GM18498 (cell line): ENCODE data around the gene GKAP1.
"Not testable (repeated sequence)": the region's sequence is repeated elsewhere in the genome, so short reads cannot be mapped to it uniquely, and the experiment has no call there.

ENCODE experiments used
- ATAC-seq: cut with Tn5 transposase; IDR thresholded peaks from one replicate; pipeline ENCODE4 v1.9.1; 2021; ENCODE audit warnings: mild to moderate bottlenecking, moderate library complexity; ENCODE audit not compliant: unreplicated experiment

GKAP1 gene

GRCh38 chr9:83817356-83818278 is at the start of gene GKAP1:
Gene GKAP1, minus strand, starts transcription at chr9:83817769. Its CDS starts 11,252 bp downstream, at chr9:83806517.
- ATAC-seq = peak; percentile 90

DNA sequence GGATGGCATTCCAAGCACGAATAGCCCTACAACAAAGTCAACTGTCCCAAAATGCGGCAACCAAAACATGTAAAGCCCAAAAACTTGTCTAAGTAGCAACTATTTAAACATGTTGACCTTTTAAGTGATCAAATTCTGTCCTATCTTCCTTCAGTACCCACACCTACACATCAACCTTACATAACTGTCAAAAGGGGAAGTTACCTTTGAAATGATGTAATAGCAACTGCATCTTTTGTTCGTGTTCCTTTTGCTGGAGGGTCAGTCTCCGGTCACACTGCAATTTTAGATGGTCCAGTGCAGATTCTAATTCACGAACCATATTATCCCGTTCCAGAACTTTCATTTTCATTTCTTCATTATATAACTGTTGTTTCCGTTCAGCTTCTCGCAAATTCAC is 32.3 kb upstream of the GKAP1 start:
- peak; percentile 62 for ATAC-seq

DNA sequence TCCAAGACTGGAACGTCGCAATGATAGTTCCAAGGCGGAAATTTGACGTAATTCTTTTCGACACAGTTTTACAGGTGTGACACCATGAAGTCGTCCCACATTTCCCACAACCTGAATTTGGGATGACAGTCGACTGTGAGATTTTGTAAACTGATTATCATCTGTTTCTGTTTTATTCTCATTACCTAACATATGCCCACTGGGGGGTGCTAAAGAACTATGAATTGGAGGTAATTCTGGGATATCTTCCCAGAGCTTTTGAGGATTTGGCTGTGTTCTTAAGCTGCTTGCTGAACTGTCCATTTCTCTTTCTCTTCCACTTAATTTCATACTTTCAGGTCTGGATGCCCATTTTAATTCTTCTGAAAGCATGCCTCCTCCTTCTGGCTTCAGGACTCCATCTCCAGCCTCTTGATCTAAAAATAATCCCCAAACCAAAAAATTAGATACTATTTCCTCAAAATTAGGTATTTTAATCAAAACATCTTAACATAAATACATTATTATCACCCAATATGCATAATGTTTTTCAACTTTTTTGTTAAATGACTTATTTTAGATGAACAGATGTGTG is 19.6 kb upstream of the GKAP1 start:
- not testable (repeated sequence) for ATAC-seq

- not testable (repeated sequence) for ATAC-seq
Observed at GRCh38 chr9:83830426-83831071, 13.0 kb upstream of the GKAP1 start.

- ATAC-seq = not testable (repeated sequence)
Observed at GRCh38 chr9:83824986-83825623, 7.5 kb upstream of the GKAP1 start.

- not testable (repeated sequence) for ATAC-seq
Observed at GRCh38 chr9:83817011-83817355, 586 bp downstream of the GKAP1 start.

DNA sequence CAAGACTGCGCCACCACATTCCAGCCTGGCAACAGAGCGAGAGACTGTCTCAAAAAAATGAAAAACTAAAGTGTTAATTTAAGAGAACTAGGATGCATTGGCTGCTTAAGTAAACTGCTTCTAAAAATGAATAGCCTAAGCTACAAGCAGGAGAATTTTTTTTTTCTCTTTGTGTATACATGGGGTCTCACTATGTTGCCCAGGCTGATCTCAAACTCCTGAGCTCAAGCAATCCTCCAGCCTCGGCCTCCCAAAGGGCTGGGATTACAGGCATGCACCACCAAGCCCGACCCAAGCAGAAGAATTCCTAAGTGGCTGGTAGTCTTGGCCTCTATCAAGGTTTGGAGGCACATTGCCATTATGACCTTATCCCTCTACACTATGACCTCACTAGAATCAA is 2.4 kb downstream of the GKAP1 start:
- ATAC-seq = not testable (repeated sequence)

DNA sequence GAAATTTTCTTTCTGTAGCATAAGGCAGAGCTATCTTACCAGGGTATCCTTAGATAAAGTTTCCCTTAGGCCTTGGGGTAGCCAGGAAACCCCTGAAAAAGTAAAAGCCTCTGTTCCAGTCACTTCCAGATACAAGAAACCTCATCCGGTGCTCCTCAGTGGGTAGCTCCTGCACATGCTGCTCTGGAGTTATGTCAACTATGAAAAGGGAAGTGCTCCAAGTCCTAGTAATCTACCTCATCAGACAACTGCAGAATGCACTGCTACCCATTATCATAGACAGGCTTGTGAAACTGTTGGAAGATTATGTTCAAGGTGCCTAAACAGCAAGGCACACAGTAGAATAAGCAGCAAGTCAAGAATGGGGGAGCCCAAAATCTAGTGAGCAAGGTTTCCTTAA is 8.4 kb downstream of the GKAP1 start:
- not testable (repeated sequence) for ATAC-seq

DNA sequence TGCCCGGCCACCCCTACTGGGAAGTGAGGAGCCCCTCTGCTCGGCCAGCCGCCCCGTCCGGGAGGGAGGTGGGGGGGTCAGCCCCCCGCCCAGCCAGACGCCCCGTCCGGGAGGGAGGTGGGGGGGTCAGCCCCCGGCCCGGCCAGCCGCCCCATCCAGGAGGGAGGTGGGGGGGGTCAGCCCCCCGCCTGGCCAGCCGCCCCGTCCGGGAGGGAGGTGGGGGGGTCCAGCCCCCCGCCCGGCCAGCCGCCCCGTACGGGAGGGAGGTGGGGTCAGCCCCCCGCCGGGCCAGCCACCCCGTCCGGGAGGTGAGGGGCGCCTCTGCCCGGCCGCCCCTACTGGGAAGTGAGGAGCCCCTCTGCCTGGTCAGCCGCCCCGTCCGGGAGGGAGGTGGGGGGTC is 13.1 kb downstream of the GKAP1 start:
- ATAC-seq = not testable (repeated sequence)

- not testable (repeated sequence) for ATAC-seq
Observed at GRCh38 chr9:83803941-83804340, 13.6 kb downstream of the GKAP1 start.

GRCh38 chr9:83800236-83801033 is 17.1 kb downstream of the GKAP1 start:
- no peak for ATAC-seq

DNA sequence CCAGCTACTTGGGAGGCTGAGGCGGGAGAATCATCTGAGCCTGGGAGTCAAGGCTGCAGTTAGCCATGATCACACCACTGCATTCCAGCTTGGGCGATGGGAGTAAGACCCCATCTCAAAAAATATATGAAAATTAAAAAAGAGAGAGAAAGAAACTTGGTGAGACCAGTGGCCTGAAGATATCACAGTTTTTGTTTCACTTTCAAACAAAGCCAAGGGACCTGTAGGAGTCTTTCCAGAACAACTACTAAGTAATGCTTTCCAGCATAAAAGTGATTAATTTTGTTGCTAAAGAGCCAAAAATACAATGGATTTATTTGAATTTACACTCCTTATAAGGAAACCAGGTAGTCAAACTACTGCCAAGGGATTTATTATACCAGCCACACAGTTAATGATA is 23.5 kb downstream of the GKAP1 start:
- no peak for ATAC-seq

- ATAC-seq = no peak
Observed at GRCh38 chr9:83792746-83793145, 24.8 kb downstream of the GKAP1 start.

- ATAC-seq = no peak
Observed at GRCh38 chr9:83778164-83778563, 39.4 kb downstream of the GKAP1 start.

DNA sequence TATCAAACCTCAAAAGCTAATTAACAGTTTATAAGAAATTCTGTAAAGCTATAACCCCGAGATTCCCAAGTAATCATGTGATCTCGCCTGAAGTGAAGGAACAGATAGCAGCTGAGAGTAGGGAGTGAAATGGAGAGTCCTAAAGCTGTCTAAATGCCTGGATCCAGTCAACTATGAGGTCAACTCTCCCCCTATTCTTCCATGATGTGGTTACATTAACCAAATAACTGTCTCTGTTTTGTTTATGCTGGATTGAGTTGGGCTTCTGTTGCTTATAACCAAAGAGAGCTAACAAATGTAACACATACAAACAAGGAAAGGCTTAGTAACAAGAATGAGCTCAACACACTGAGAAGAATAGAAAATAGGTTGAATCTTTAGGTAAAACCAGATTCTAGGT is 41.6 kb downstream of the GKAP1 start:
- ATAC-seq = no peak

DNA sequence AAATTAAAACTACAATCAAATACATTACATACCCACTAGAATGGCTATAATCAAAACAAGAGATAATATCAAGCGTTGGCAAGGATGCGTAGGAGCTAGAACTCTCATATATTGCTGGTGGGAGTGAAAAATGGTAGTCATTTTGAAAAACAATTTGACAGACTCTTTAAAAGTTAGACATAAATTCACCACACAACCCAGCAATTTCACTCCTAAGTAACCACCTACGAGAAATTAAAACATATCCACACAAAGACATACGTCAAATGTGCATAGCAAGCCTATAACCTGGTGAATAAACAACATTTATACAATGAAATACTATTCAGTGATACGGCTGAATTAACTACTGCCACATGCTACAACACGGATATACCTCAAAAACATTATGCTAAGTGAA is 44.7 kb downstream of the GKAP1 start:
- ATAC-seq = no peak

GRCh38 chr9:83765376-83765775 is 52.2 kb downstream of the GKAP1 start:
- no peak for ATAC-seq

GRCh38 chr9:83754383-83754977 is 63.1 kb downstream of the GKAP1 start:
- ATAC-seq = peak; percentile 69

DNA sequence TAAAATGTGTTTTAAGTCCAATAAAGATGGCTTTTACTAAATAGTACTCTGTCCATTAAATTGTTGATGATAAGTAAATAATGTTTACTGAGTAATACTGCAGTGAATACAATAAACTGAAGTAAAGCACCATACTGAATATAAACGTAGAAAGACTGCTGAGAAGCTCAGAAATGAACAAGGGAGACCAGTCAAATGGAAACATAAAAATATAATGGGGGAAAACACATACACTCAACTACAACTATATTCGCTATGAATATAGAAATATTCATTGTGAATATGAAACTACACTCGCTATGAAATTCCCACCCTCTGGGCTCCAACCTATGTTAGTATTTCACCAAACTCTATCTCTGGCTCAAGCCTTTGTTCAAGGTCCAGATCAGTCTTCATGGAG is 67.9 kb downstream of the GKAP1 start:
- ATAC-seq = no peak

DNA sequence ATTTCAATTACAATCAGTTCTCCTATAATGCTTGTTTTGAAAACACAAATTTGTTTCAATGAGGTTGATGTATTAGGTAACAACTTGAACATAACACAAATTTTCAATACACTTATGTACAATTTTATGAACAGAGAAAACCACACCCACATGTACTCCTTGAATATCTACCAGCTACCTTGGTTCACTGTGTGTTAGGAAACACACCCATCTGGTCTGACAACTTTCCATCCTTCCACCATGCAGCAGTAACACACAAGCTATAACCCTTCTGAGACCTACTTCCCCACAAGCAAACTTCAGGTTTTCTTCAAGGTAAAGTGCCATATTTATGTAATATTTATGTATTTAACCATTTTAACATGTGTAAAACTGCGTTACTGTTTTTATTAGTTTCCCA is 73.4 kb downstream of the GKAP1 start:
- ATAC-seq = no peak
